HG02981 (cell line): ENCODE measurements around the gene ELF1.

Experiments
- ATAC-seq: cut with Tn5 transposase; IDR thresholded peaks from one replicate; pipeline ENCODE4 v1.9.1; 2021; ENCODE audit warnings: mild to moderate bottlenecking, moderate library complexity; ENCODE audit not compliant: unreplicated experiment

Gene ELF1

DNA sequence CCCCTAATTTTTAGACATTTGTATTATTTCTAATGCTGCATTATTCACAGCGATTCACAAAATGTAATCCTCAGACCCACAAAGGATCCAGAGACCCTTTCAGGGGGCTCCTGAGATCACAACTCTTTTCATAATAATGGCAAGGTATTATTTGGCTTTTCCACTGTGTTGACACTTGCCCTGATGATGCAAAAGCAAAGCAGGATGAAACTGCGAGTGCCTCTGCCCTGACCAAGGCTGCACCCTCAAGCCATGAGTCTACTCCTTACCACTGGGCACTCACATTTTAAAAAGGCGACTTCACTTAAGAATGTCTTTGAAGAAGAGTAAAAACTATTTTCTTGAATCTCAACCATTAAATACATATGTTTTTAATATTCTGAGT is 11.4 kb downstream of the ELF1 start:
- ATAC-seq: no peak

DNA sequence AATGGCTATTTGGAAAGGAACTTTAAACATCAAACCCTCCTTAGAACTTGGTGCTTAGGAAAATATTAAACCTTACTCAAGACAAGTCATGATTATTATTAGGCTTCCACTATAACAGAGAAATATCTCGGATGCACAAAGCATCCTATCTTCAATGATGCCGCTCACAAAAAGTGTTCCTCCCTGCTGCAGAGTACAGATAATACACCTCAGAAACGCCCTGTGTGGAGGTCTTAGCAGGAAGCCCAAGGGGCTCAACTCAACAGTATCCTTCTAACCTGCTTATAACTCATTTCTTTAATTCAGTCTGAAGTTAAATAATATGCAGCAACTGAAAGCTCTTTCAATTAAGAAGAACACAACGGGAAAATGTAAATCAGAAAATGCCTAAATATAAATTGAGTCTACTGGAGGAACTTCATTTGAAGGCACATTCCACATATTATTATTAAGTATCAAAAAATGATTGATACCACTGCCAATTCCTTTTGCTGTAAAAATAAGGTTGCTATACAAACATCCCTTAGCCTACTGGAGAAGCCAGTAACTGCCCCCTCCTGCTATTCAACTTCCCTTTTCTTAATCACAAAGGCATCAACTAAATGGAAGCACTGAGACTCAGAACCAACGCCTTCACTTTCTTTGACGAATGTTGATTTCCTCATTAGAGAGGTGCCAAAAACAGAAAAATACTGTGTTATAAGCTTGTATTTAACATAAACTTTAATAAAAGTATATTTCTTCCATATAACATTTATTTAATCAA is 12.0 kb downstream of the ELF1 start:
- ATAC-seq: no peak

DNA sequence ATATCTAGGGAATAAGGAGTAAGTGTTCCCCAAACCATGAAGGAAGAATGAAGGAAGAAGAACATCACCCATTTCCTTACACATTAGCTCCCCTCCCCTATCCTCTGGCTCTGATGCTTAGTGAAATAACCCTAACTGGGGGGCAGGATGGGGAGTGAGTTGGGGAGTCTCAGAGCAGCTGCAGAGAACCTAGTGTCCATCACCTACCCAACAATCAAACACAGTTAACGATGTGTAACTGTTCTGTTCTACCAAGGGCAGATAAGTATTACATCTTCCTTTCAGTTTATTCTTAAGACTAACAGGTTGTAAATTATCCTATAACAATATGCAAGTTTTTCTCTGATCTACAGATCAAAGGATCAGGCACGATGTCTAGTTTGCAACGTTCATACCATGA is 12.8 kb downstream of the ELF1 start:
- no peak for ATAC-seq

DNA sequence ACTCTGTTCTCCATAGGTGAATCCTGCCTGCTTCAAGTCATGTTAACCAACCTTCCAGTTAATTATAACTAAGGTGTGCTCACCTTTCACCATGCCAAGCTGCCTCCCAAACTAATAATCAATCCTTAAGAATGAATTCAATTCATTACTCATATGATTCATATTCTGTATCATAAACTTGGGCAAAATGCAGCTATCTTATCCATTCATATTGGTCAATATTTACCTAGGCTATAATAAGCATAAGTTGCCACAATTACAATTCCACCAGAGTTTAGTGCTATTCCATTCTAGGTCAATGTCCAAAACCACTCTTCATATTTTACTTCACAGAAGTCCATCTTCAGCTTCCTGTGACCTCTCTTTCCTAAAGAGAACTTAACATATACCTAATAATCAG is 13.4 kb downstream of the ELF1 start:
- ATAC-seq: no peak

DNA sequence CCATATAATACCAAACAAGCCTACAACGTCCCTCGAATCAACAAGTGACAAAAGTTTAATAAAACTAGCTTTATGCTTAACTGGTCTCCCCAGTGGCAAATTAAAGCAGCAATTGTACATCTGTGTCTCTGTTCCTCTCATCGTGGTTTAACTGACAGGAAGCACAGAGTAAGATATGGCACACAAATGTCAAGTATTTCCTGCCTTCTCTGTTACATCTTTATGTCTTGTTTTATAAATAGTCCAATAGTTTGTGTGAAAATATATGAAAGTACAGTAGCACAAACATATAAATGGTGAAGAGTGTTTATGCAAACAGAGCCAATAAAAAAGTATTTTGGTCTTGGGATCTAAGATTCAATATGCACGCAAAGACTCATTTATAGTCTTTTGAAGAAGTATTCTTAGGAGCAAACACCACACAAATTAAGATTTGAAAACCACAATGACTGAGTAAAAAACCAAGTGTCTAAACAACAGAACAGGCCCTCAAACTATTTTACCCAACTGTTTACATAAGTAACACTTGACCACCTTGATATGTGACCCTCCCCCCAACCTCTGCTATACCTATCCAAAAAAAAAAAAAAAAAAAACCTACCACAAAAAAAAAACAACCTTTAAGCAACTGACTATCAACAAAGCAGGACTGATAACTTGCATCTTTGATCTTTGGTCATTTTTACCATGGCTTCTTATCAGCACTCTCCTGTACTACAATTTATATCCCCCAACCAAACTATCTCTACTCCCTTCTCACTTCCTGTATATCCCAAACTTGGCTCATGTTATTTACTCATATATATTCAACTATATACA is 14.0 kb downstream of the ELF1 start:
- ATAC-seq: peak; percentile 64

DNA sequence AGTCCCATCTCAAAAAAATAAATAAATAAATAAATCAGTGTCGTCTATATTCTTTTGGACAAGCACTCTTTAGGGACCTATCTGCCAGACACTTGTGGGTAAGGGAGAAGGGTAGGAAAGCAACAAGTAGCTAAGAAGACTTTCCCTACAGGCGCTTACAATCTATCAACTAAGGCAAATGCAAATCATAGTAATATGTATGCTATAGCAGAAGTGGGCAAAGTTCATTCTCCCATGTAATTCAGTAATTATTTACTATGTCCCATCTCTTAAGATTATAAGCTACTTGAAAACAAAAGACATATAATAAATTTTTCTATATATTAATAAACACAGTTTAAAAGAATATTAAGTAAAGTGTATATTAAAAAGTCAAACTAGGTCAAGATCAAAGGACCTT is 16.5 kb downstream of the ELF1 start:
- ATAC-seq: no peak

DNA sequence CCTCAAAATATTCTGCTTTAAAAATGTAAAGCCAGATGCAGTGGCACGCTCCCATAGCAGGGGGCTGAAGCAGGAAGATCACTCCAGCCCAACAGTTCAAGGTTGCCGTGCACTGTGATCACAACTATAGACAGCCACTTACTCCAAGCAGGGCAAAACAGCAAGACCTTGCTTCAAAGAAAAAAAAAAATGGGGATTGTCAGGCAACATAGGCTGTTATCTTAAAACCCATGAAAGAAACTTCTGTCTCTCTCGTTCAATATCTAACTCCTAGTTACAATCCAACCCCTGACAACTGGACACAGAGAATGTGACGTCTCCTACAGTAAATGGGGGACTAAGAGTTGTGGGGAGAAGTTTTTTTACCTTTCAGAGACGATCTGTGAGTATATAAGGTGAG is 17.4 kb downstream of the ELF1 start:
- ATAC-seq: no peak

DNA sequence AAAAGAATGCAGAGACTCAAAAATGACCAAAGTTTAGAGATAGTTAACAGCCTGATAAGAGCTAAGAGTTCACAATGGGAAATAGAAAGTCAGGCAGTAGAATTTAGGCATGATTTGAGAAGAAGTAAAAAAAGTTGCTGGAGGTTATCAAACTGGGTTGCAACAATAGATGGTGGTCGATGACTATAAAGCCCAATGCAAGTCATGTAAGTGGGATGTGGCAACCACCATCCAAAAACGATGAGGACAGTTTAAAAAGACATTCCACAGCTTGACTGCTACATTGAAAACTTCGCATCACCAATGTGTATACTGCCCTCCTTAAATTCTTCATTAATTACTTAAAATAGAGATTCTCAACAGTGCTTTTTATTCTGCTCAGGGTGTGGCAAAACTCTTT is 19.7 kb downstream of the ELF1 start:
- no peak for ATAC-seq

DNA sequence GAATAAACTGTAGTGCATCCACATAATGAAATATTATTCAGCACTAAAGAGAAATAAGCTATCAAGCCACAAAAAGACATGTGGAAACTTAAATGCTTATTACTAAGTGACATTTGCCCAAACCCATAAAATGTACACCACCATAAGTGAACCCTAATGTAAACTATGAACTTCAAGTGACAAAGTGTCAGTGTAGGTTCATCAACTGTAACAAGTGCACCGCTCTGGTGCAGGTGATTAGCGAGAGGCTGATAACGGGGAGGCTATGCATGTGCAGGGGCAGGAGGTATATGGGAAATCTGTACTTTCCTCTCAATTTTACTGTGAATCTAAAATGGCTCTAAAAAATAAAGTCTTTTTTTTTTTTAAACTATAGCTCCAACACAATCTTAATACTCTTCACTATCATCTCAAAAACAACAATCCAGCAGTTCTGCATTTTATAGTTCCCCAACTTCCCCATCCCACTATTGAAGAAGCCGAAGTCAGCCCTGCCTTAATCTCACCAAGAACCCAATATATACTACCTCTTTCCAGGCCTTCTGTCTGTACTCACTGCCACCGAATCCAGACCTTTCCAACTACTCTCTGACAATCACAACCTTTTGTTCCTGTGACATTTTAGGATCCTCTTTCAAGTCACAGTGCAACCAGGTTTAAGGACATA is 22.6 kb downstream of the ELF1 start:
- no peak for ATAC-seq

DNA sequence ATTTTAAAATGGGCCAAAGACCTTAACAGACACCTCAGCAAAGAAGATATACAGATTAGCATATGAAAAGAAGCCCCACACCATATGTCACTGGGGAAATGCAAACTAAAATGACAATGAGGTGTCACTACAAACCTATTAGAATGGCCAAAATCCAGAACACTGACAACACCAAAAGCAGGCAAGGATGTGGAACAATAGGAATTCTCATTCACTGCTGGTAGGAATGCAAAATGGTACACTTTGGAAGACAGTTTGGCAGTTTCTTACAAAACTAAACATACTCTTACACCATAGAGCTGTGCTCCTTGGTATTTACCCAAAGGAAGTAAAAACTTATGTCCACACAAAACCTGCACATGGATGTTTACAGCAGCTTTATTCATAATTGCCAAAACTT is 23.1 kb downstream of the ELF1 start:
- no peak for ATAC-seq

DNA sequence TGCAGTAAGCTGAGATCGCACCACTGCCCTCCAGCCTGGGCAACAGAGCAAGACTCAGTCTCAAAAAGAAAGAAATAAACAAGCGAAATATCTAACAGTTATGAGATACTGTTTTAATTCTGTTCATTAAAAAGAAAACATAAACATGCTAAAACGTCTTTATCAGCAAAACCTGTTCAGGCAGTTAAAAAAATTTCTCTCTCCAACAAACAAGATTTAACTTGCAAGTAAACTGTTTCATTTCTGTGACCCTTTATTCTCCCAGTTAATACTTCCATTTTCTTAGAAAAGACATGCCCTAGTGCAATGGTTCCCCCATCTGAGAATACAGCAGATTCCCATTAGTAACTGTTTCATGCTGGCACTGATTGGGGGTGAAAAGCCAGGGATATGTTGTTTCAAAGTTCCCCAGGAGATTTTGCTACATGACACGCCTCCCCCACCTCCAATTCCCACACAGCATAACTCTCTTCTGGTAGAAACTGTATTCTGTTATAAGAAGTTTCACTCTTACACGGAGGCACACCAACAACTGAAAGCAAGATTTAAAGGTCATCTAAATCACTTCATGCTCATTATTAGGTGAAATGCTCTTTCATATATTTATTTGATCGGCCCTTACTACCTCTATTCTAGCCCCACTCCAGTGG is 24.4 kb downstream of the ELF1 start:
- ATAC-seq: peak; percentile 78

DNA sequence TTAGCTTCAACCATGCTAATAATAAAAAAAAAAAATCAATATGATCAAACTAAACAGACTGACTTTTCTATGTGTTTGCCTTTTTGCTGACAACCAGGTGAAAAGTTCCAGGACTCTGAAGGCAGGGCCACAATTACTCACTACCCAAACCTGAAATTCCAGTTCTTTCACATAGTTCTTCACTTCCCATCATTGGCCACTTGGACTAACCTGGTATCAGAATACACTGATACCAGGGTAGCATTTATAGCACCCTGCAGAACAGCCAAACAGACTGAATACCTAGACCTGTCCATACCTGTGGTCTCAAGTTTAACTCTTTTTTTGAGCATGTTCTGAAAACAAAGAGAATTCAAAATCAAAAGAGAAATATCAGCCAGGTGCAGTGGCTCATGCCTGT is 25.1 kb downstream of the ELF1 start:
- ATAC-seq: no peak

DNA sequence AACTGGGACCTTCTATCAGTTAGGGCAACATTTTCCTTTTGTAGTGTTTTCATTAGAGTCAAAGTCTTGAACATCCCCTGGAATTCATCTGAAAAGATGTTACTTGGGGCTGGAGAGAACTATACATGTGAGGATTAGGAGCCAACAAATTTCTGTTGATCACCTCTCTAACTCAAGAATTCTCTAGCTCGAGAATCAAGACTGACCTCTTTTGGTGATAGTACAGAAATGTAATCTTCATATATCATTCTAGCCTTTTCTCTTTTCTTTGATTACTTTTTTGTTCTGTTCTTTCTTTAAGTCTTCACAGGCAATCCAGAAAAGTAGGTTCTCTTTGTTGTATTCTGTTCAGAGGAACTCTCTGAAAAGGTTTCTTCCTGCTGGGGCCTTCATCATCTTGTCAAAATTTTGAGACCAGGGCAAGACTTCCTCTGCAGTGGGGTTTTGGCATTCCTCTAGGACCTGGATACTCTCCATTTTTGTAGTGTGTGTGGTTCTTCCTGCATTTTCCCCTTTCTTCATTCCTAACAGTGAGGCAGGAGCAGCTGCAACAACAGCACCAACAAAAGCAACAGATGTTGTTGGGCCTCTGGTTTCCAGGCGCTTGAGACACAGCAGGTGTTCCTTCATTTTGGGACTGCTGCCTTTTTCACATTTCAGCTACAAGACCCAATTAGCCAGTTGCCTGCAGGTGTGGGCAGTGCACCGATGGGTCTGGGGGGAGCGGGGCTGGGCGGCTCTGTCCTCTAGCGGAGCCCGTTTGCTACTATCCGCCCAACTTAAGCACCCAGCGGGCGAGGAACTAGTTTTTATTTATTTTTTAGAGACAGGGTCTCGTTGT is 26.2 kb downstream of the ELF1 start:
- ATAC-seq: no peak

DNA sequence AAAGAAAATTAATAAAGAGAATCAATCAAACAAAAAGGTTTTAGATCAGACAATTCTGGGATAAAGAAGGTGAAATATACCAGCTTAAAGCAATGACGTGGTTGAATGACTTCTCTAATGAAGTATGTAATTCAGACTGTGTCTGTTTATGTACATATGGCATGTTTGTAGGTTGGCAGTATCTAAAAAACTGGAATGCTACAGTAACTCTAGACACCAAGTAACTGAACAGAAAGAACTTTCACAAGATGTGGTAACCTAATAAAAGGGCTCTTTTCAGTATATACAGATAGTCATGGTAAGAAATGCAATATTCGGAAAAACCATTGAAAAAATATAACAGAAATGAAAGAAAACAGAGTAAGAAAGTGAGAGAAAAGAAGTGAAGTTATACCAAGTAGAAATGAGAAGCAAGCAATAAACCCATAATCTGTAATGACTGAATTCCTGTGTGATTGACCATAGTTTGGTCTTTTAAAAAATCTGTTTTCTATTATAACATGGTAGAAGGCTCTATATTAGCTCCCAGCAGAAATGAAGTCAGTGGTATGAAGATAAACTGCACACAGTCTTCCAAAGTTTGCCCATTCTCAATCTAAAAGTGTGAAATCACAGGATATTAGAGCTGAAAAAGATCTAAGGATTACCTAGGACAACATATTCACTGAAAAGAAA is 31.4 kb downstream of the ELF1 start:
- ATAC-seq: no peak

DNA sequence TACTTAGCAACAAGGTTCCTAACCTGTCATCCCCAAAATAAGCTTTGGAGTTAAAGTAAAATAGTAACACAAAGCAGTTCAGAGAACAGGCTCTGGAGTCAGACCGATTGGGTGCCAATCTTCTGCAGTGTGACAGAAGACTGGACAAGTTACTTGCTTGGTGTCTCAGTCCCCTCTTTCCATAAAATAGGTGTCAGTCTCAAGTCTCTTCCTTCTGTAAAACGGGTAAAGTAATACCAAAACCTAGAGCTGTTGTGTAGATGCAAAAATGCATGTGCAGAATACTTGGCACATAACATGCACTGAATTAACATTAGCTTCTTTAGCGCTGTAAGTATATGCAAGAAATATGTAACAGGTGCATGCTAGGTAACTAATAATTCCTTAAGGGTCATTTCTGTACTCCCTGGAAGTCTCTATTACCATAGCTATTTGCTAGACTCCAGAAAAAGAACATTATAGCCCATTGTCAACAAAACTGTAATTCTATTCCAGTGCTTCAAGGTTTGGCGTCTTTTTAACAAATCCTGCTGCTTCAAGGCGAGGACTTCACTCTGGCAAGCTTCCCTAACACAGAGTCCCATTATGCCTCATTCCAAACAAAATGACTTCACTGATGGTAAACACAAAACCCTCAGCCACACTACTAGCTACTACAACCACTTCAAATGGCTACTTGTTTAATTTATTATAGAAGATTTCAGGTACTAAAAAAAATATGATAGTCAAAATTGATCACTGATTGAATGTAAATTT is 32.8 kb downstream of the ELF1 start:
- no peak for ATAC-seq

DNA sequence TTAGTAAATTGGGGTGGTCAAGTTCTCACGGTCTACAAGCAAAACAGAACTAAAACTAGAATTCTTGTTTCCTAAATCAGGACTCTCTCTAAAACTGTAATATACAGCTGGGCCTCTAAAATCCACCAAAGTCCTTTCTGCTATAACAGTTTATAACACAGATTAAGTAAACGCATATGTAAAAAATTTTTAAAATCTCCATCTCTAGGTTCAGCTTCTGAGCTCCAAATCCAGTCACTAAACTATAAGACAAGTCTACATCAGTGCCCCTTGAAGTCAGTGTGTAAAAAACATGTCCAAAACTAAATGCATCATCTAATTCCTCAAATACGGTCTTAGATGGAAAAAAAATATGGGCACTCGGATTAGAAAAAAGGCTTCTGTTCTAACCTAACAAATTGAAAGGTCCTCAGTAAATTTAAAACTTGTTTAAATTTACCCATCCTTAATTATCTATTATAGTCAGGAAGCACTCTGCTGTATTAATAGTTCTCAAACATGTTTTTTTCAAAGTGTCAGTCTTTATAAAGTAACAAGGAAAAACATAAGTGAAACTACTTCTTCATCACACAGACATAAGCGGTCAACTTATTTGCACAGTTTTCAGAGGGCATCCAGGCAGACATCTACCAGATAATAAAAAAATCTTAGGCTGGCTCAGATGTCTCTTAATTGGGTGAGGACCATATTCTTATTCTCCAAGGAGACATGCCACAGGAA is 33.6 kb downstream of the ELF1 start:
- ATAC-seq: no peak

DNA sequence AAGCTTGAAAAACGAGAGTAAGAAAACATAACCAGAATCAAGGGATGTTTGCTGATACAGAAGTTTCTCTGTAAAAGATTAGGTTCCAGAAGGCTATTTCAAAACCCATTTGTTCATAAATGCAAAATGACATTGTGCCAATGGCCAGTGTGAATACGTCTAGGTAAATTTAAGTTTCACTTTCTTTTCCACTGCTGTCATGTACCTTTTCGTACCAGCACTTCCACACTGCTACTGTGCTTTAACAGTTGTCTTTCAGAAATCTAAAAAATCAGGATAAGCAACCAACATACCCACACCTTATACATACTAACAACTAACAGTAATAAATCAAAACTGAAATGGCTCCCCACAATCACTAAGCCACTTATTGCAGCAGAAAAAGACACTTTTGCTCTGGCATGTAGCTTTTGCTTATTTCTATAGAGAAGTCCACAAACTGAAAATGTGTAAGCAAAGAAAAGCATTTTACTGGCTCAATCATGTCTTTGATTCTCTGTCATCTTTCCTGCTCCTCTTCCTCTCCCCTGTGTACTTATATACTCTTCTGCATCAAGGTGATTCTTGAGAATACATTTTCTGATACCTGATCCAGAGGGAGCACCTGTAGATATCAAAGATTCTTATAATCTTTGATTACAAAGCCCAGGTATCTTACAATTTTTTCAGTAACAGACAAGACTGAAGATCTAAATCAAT is 34.3 kb downstream of the ELF1 start:
- peak; percentile 43 for ATAC-seq
